Caco-2 (cell line): ENCODE results near the gene NSMF. TPM values are rescaled to one million over a fixed set of nuclear protein-coding genes. Genes with fewer than 3 reads are reported as not detected.

Source experiments
- BruUV-seq: library from RNA; stranded (reverse); fragments of 400-500 nt; replicated peaks from 2 replicates; lab custom pipeline; 2021; lab: Mats Ljungman, UMichigan
- CTCF ChIA-PET: fragments of 300-600 bp; sonication (Branson Sonifier 250); formaldehyde crosslinking; loops from one replicate; lab custom pipeline; 2022; ENCODE audit warnings: antibody characterized with exemption; lab: Charles Lee
- POLR2A ChIA-PET: fragments of 300-600 bp; sonication (Branson Sonifier 250); formaldehyde crosslinking; loops from one replicate; lab custom pipeline; 2022; ENCODE audit warnings: antibody characterized with exemption; lab: Charles Lee
- DNase-seq, 2 experiments: peaks; one replicate each; pipeline versions ENCODE4 v3.0.0 to v3.0.0-alpha.2; 2020 to 2022
- H3K27me3 ChIP-seq: replicated peaks from 2 replicates; pipeline ENCODE4 v1.6.0; 2011; ENCODE audit warnings: low read length; ENCODE audit not compliant: control insufficient read depth, insufficient read depth
- H3K36me3 ChIP-seq: 2 replicates; pipeline ENCODE4 v1.5.1; 2011; ENCODE audit warnings: low read length; ENCODE audit not compliant: control insufficient read depth, insufficient read depth
- H3K4me1 ChIP-seq: fragments of 250-450 bp; sonication (Bioruptor Pico); 2 replicates; pipeline ENCODE4 v1.5.1; 2020; ENCODE audit warnings: mild to moderate bottlenecking
- H3K4me3 ChIP-seq: 2 replicates; pipeline ENCODE4 v1.5.1; 2011; ENCODE audit warnings: low read depth, mild to moderate bottlenecking, control low read depth, low read length
- H3K9me3 ChIP-seq: fragments of 250-450 bp; sonication (Bioruptor Pico); 2 replicates; pipeline ENCODE4 v1.5.1; 2020; ENCODE audit warnings: mild to moderate bottlenecking, moderate library complexity
- H3K27ac Mint-ChIP-seq: one replicate; pipeline ENCODE4 v1.8.0; 2022; ENCODE audit warnings: mixed read lengths; ENCODE audit not compliant: unreplicated experiment
- H3K27me3 Mint-ChIP-seq: one replicate; pipeline ENCODE4 v1.8.0; 2022; ENCODE audit warnings: mixed read lengths; ENCODE audit not compliant: insufficient read depth, unreplicated experiment
- H3K36me3 Mint-ChIP-seq: one replicate; pipeline ENCODE4 v1.8.0; 2022; ENCODE audit warnings: mild to moderate bottlenecking, mixed read lengths; ENCODE audit not compliant: insufficient read depth, unreplicated experiment
- H3K4me1 Mint-ChIP-seq: one replicate; pipeline ENCODE4 v1.8.0; 2022; ENCODE audit warnings: low read depth, mixed read lengths; ENCODE audit not compliant: unreplicated experiment
- H3K4me3 Mint-ChIP-seq: one replicate; pipeline ENCODE4 v1.8.0; 2022; ENCODE audit warnings: mild to moderate bottlenecking, moderate library complexity, mixed read lengths; ENCODE audit not compliant: unreplicated experiment
- H3K9me3 Mint-ChIP-seq: one replicate; pipeline ENCODE4 v1.8.0; 2022; ENCODE audit warnings: mixed read lengths; ENCODE audit not compliant: unreplicated experiment
- CTCF ChIP-seq, 2 experiments: fragments of 200-600 bp in 1 of 2; IDR thresholded peaks; 1 replicate in 1 of 2; 2 replicates in 1 of 2; pipeline versions ENCODE4 v1.5.1 to v1.8.0; 2011 to 2022; ENCODE audit warnings: antibody characterized with exemption in 1 of 2, control low read depth in 1 of 2, inconsistent platforms in 1 of 2, low read depth in 1 of 2, low read length in 1 of 2, mild to moderate bottlenecking in 1 of 2, moderate library complexity in 1 of 2; ENCODE audit not compliant: insufficient read depth in 1 of 2, severe bottlenecking in 1 of 2, unreplicated experiment in 1 of 2
- intact Hi-C: fragments of 100-400 bp; cut with micrococcal nuclease; formaldehyde crosslinking; loops from one replicate; pipeline ENCODE4 v1.10.0; 2022; ENCODE audit not compliant: unreplicated experiment
- total RNA-seq: library from RNA; stranded (reverse); gene quantifications from 2 replicates; pipeline ENCODE4 v1.2.3, GENCODE V29; 2022

Gene NSMF
- total RNA-seq, 1 experiment from 2014 or later: 67.6 TPM

- Histone ChIP-seq H3K36me3 (peaks cover 8% of the 10 kb centered on the region), H3K9me3 (no peaks in the 10 kb centered on the region; the same call in 1 of the 2 replicates), H3K4me1 (peaks cover 12% of the 10 kb centered on the region), H3K4me3 (no peak overlapping the region), H3K27me3 (no peaks in the 10 kb centered on the region)
- H3K27ac Mint-ChIP-seq: no peak overlapping the region
- no peak for TF ChIP-seq CTCF (IDR thresholded peaks at IDR 0.05; ENCODE audit: insufficient read depth in 1 of 2, low read depth in 1 of 2, low read length in 1 of 2, severe bottlenecking in 1 of 2, unreplicated experiment in 1 of 2)
- H3K4me3 Mint-ChIP-seq: peak overlapping the region; percentile 2
- no peaks in the 10 kb centered on the region for H3K4me1 Mint-ChIP-seq
- peaks cover 39% of the 10 kb centered on the region for H3K36me3 Mint-ChIP-seq
- intact Hi-C loops: no loop called here
- no peaks in the 10 kb centered on the region for H3K9me3 Mint-ChIP-seq
- POLR2A ChIA-PET: no interaction called here
- no TSS peak for BruUV-seq
- no peak for DNase-seq
- CTCF ChIA-PET: interaction anchor here (0.8 kb wide), 1 partner anchor 14 kb away, joined by 5 read pairs; no protein-coding TSS in a partner anchor
- no peaks in the 10 kb centered on the region for H3K27me3 Mint-ChIP-seq
Observed at GRCh38 chr9:137455359-137455991, 3.7 kb downstream of the NSMF start.

GRCh38 chr9:137454597-137455358, 4.4 kb downstream of the NSMF start:
- intact Hi-C loops: no loop called here
- ChIA-PET POLR2A (no interaction called here), CTCF (interaction anchor here (0.8 kb wide), 1 partner anchor 13 kb away, joined by 5 read pairs; no protein-coding TSS in a partner anchor)
- no peaks in the 10 kb centered on the region for H3K27me3 Mint-ChIP-seq
- no peaks in the 10 kb centered on the region for H3K27me3 ChIP-seq
- DNase-seq: no peak
- peaks cover 10% of the 10 kb centered on the region for H3K4me1 ChIP-seq
- H3K4me3 Mint-ChIP-seq: no peak overlapping the region
- no peaks in the 10 kb centered on the region for H3K4me1 Mint-ChIP-seq
- no TSS peak for BruUV-seq
- no peak overlapping the region for H3K4me3 ChIP-seq
- no peak for TF ChIP-seq CTCF (IDR thresholded peaks at IDR 0.05; ENCODE audit: insufficient read depth in 1 of 2, low read depth in 1 of 2, low read length in 1 of 2, severe bottlenecking in 1 of 2, unreplicated experiment in 1 of 2)
- no peak overlapping the region for H3K27ac Mint-ChIP-seq
- no peaks in the 10 kb centered on the region; the same call in 1 of the 2 replicates for H3K9me3 ChIP-seq
- peaks cover 8% of the 10 kb centered on the region for H3K36me3 ChIP-seq
- no peaks in the 10 kb centered on the region for H3K9me3 Mint-ChIP-seq
- H3K36me3 Mint-ChIP-seq: peaks cover 46% of the 10 kb centered on the region

- H3K36me3 ChIP-seq: peaks cover 8% of the 10 kb centered on the region
- ChIA-PET CTCF (no interaction called here), POLR2A (no interaction called here)
- no peaks in the 10 kb centered on the region for H3K4me1 Mint-ChIP-seq
- H3K27ac Mint-ChIP-seq: no peak overlapping the region
- H3K27me3 ChIP-seq: no peaks in the 10 kb centered on the region
- H3K9me3 ChIP-seq: no peaks in the 10 kb centered on the region; the same call in 1 of the 2 replicates
- no peak overlapping the region for H3K4me3 ChIP-seq
- no peak for DNase-seq
- peaks cover 50% of the 10 kb centered on the region for H3K36me3 Mint-ChIP-seq
- intact Hi-C loops: no loop called here
- peaks cover 5% of the 10 kb centered on the region; the same call in 1 of the 2 replicates for H3K4me1 ChIP-seq
- no peaks in the 10 kb centered on the region for H3K27me3 Mint-ChIP-seq
- BruUV-seq: no TSS peak
- no peaks in the 10 kb centered on the region for H3K9me3 Mint-ChIP-seq
- no peak overlapping the region for H3K4me3 Mint-ChIP-seq
- TF ChIP-seq CTCF (IDR thresholded peaks at IDR 0.05; ENCODE audit: insufficient read depth in 1 of 2, low read depth in 1 of 2, low read length in 1 of 2, severe bottlenecking in 1 of 2, unreplicated experiment in 1 of 2): no peak
Observed at GRCh38 chr9:137454145-137454596, 5.0 kb downstream of the NSMF start.
